Neural crest cell (in vitro differentiated cells): ENCODE data around the gene SH3GL3. TPM values are rescaled to one million over a fixed set of nuclear protein-coding genes. Genes with fewer than 3 reads are reported as not detected.

ENCODE experiments used
- DNase-seq: peaks from one replicate; pipeline ENCODE4 v3.0.0; 2021; ENCODE audit warnings: low read depth, mixed read lengths, low spot score
- H3K27ac Mint-ChIP-seq: one replicate; pipeline ENCODE4 v1.8.0; 2021; ENCODE audit warnings: mild to moderate bottlenecking, mixed read lengths; ENCODE audit not compliant: unreplicated experiment
- H3K27me3 Mint-ChIP-seq: 2 replicates; pipeline ENCODE4 v1.8.0; 2021; ENCODE audit warnings: low read depth, mild to moderate bottlenecking, mixed read lengths
- H3K36me3 Mint-ChIP-seq: 2 replicates; pipeline ENCODE4 v1.8.0; 2021; ENCODE audit warnings: low read depth, mild to moderate bottlenecking, mixed read lengths
- H3K4me1 Mint-ChIP-seq: 2 replicates; pipeline ENCODE4 v1.8.0; 2021; ENCODE audit warnings: mixed read lengths
- H3K4me3 Mint-ChIP-seq: one replicate; pipeline ENCODE4 v1.8.0; 2021; ENCODE audit warnings: mild to moderate bottlenecking, mixed read lengths
- H3K9me3 Mint-ChIP-seq: 2 replicates; pipeline ENCODE4 v1.8.0; 2021; ENCODE audit warnings: mixed read lengths
- CTCF ChIP-seq: fragments of 200-600 bp; sonication (generic); conservative IDR thresholded peaks from 2 replicates; pipeline ENCODE4 v1.5.0; 2021; ENCODE audit warnings: antibody characterized with exemption, mild to moderate bottlenecking
- total RNA-seq: library from RNA; stranded (reverse); gene quantifications from 2 replicates; pipeline ENCODE4 v1.2.1, GENCODE V29; 2021

Gene SH3GL3
- total RNA-seq, 1 donor from 2014 or later, result 1.4 TPM

- H3K9me3 Mint-ChIP-seq, result no peaks in the 10 kb centered on the region
- no peak for TF ChIP-seq CTCF
- no peak for DNase-seq
- no peaks in the 10 kb centered on the region for H3K36me3 Mint-ChIP-seq
- H3K27me3 Mint-ChIP-seq, result peaks cover 4% of the 10 kb centered on the region
- no peaks in the 10 kb centered on the region for H3K4me1 Mint-ChIP-seq
- H3K27ac Mint-ChIP-seq, result no peak overlapping the region
- H3K4me3 Mint-ChIP-seq, result no peak overlapping the region
These were observed 25.1 kb upstream of the SH3GL3 start for GRCh38 chr15:83422081-83422480.

GRCh38 chr15:83422541-83422940 lies 24.6 kb upstream of the SH3GL3 start:
- Mint-ChIP-seq H3K9me3 (no peaks in the 10 kb centered on the region), H3K4me1 (no peaks in the 10 kb centered on the region), H3K4me3 (no peak overlapping the region), H3K36me3 (no peaks in the 10 kb centered on the region), H3K27me3 (peaks cover 4% of the 10 kb centered on the region), H3K27ac (no peak overlapping the region)
- DNase-seq, result no peak
- TF ChIP-seq CTCF, result no peak

GRCh38 chr15:83424101-83424500 lies 23.0 kb upstream of the SH3GL3 start:
- H3K4me3 Mint-ChIP-seq, result no peak overlapping the region
- H3K9me3 Mint-ChIP-seq, result peaks cover 2% of the 10 kb centered on the region
- no peaks in the 10 kb centered on the region for H3K36me3 Mint-ChIP-seq
- no peak for TF ChIP-seq CTCF
- H3K27me3 Mint-ChIP-seq, result no peaks in the 10 kb centered on the region
- H3K27ac Mint-ChIP-seq, result no peak overlapping the region
- no peak for DNase-seq
- H3K4me1 Mint-ChIP-seq, result no peaks in the 10 kb centered on the region

- peaks cover 9% of the 10 kb centered on the region for H3K27me3 Mint-ChIP-seq
- no peak for TF ChIP-seq CTCF
- H3K4me3 Mint-ChIP-seq, result no peak overlapping the region
- no peaks in the 10 kb centered on the region for H3K36me3 Mint-ChIP-seq
- DNase-seq, result no peak
- H3K27ac Mint-ChIP-seq, result no peak overlapping the region
- H3K9me3 Mint-ChIP-seq, result peaks cover 2% of the 10 kb centered on the region
- no peaks in the 10 kb centered on the region for H3K4me1 Mint-ChIP-seq
These were observed 16.7 kb upstream of the SH3GL3 start for GRCh38 chr15:83430441-83430840.

GRCh38 chr15:83431521-83431920 lies 15.6 kb upstream of the SH3GL3 start:
- TF ChIP-seq CTCF, result no peak
- peaks cover 2% of the 10 kb centered on the region for H3K9me3 Mint-ChIP-seq
- peaks cover 9% of the 10 kb centered on the region for H3K27me3 Mint-ChIP-seq
- H3K36me3 Mint-ChIP-seq, result no peaks in the 10 kb centered on the region
- no peak for DNase-seq
- no peaks in the 10 kb centered on the region for H3K4me1 Mint-ChIP-seq
- H3K27ac Mint-ChIP-seq, result no peak overlapping the region
- no peak overlapping the region for H3K4me3 Mint-ChIP-seq

- no peak for DNase-seq
- peaks cover 9% of the 10 kb centered on the region for H3K27me3 Mint-ChIP-seq
- TF ChIP-seq CTCF, result no peak
- H3K27ac Mint-ChIP-seq, result no peak overlapping the region
- H3K9me3 Mint-ChIP-seq, result no peaks in the 10 kb centered on the region
- no peaks in the 10 kb centered on the region for H3K4me1 Mint-ChIP-seq
- no peak overlapping the region for H3K4me3 Mint-ChIP-seq
- H3K36me3 Mint-ChIP-seq, result no peaks in the 10 kb centered on the region
These were observed 11.9 kb upstream of the SH3GL3 start for GRCh38 chr15:83435202-83435601.
